Liver (tissue), 9 donors: ENCODE data around the gene CCL27. TPM values are rescaled to one million over a fixed set of nuclear protein-coding genes. Genes with fewer than 3 reads are reported as not detected.

ENCODE experiments used
- DNase-seq: peaks from one replicate; pipeline ENCODE4 v3.0.0-alpha.2; 2017; ENCODE audit warnings: low spot score
- H3K27ac ChIP-seq, 2 donors: one replicate each; pipeline ENCODE4 v1.7.0; 2013; ENCODE audit warnings: inconsistent platforms in 2 of 2, low read length in 2 of 2, control low read depth in 1 of 2, low read depth in 1 of 2, mild to moderate bottlenecking in 1 of 2
- H3K27me3 ChIP-seq, 4 donors: one replicate each; pipeline versions ENCODE4 v1.6.1 to v1.7.0; 2013; ENCODE audit warnings: low read length in 3 of 4, inconsistent platforms in 1 of 4, mild to moderate bottlenecking in 1 of 4, moderate library complexity in 1 of 4; ENCODE audit not compliant: control insufficient read depth in 4 of 4, insufficient read depth in 4 of 4
- H3K36me3 ChIP-seq, 4 donors: one replicate each; pipeline versions ENCODE4 v1.6.1 to v1.7.0; 2013; ENCODE audit warnings: low read length in 3 of 4, mild to moderate bottlenecking in 3 of 4, low read depth in 1 of 4, moderate library complexity in 1 of 4; ENCODE audit not compliant: control insufficient read depth in 4 of 4, insufficient read depth in 3 of 4
- H3K4me1 ChIP-seq, 4 donors: one replicate each; pipeline versions ENCODE4 v1.6.1 to v1.7.0; 2013; ENCODE audit warnings: low read length in 3 of 4, mild to moderate bottlenecking in 3 of 4, moderate library complexity in 1 of 4; ENCODE audit not compliant: control insufficient read depth in 4 of 4, insufficient read depth in 4 of 4
- H3K4me3 ChIP-seq, 3 donors: one replicate each; pipeline versions ENCODE4 v1.6.1 to v1.7.0; 2013; ENCODE audit warnings: low read length in 3 of 3, control low read depth in 1 of 3, low read depth in 1 of 3, mild to moderate bottlenecking in 1 of 3
- H3K9ac ChIP-seq, 2 donors: one replicate each; pipeline ENCODE4 v1.7.0; 2013; ENCODE audit warnings: low read length in 2 of 2, mild to moderate bottlenecking in 2 of 2, moderate library complexity in 2 of 2, control low read depth in 1 of 2, low read depth in 1 of 2
- H3K9me3 ChIP-seq, 4 donors: one replicate each; pipeline versions ENCODE4 v1.6.1 to v1.7.0; 2013; ENCODE audit warnings: low read length in 3 of 4; ENCODE audit not compliant: control insufficient read depth in 4 of 4
- ATF3 ChIP-seq: IDR thresholded peaks from 2 replicates; pipeline ENCODE4 v1.6.1; 2016; ENCODE audit warnings: antibody characterized with exemption
- EGR1 ChIP-seq, 2 donors: IDR thresholded peaks; 2 replicates each; pipeline ENCODE4 v1.6.1; 2016 to 2018; ENCODE audit warnings: antibody characterized with exemption in 2 of 2, low read depth in 2 of 2
- FOXA1 ChIP-seq: IDR thresholded peaks from 2 replicates; pipeline ENCODE4 v1.6.1; 2016; ENCODE audit warnings: antibody characterized with exemption
- FOXA2 ChIP-seq: IDR thresholded peaks from 2 replicates; pipeline ENCODE4 v1.6.1; 2016; ENCODE audit warnings: antibody characterized with exemption
- GABPA ChIP-seq, 2 donors: IDR thresholded peaks in 1 of 2; conservative IDR thresholded peaks in 1 of 2; 2 replicates each; pipeline ENCODE4 v1.6.1; 2016; ENCODE audit warnings: antibody characterized with exemption in 2 of 2, mild to moderate bottlenecking in 1 of 2, moderate library complexity in 1 of 2
- HNF4A ChIP-seq, 2 donors: conservative IDR thresholded peaks; 2 replicates each; pipeline ENCODE4 v1.6.1; 2016; ENCODE audit warnings: antibody characterized with exemption in 2 of 2, mild to moderate bottlenecking in 2 of 2
- HNF4G ChIP-seq: IDR thresholded peaks from 2 replicates; pipeline ENCODE4 v1.6.1; 2016; ENCODE audit warnings: antibody characterized with exemption
- JUND ChIP-seq, 2 donors: IDR thresholded peaks; 2 replicates each; pipeline ENCODE4 v1.6.1; 2016; ENCODE audit warnings: antibody characterized with exemption in 2 of 2
- NR2F2 ChIP-seq: IDR thresholded peaks from 2 replicates; pipeline ENCODE4 v1.6.1; 2016; ENCODE audit warnings: antibody characterized with exemption
- RAD21 ChIP-seq, 2 donors: IDR thresholded peaks; 2 replicates each; pipeline ENCODE4 v1.6.1; 2016; ENCODE audit warnings: antibody characterized with exemption in 2 of 2, mild to moderate bottlenecking in 2 of 2
- RXRA ChIP-seq, 2 donors: IDR thresholded peaks; 2 replicates each; pipeline ENCODE4 v1.6.1; 2017 to 2018; ENCODE audit warnings: antibody characterized with exemption in 2 of 2, mild to moderate bottlenecking in 1 of 2
- SP1 ChIP-seq: IDR thresholded peaks from 2 replicates; pipeline ENCODE4 v1.6.1; 2018; ENCODE audit warnings: antibody characterized with exemption, mild to moderate bottlenecking
- TAF1 ChIP-seq: conservative IDR thresholded peaks from 2 replicates; pipeline ENCODE4 v1.6.1; 2016; ENCODE audit warnings: antibody characterized with exemption, mild to moderate bottlenecking
- YY1 ChIP-seq: IDR thresholded peaks from 2 replicates; pipeline ENCODE4 v1.6.1; 2016; ENCODE audit warnings: antibody characterized with exemption, mild to moderate bottlenecking
- ZBTB33 ChIP-seq: IDR thresholded peaks from 2 replicates; pipeline ENCODE4 v1.6.1; 2016; ENCODE audit warnings: antibody characterized with exemption
- WGBS: extraction: QIAGEN DNeasy Blood & Tissue Kit; methylation state at CpG from one replicate; pipeline ENCODE4 v1.1.7; 2013; 5-methylcytosine and 5-hydroxymethylcytosine counted together
- polyA plus RNA-seq, 2 donors: library from polyadenylated mRNA; stranded (reverse) in 1 of 2; unstranded in 1 of 2; fragments of 200-250 nt in 1 of 2; fragments of >200 nt in 1 of 2; fragmentation: Nextera tagmentation in 1 of 2; extraction: Ambion mirVana in 1 of 2; gene quantifications; one replicate each; pipeline versions ENCODE4 v1.2.1 to v1.2.3, GENCODE V29; 2013 to 2015
- total RNA-seq, 2 donors: library from RNA; depleted of rRNA; stranded (reverse); fragments of >200 nt; gene quantifications; one replicate each; pipeline ENCODE4 v1.2.3, GENCODE V29; 2014
- TF ChIP-seq, protein P1 (sequence below): fragments of 150-350 bp; IDR thresholded peaks from 2 replicates; pipeline ENCODE4 v1.5.1; 2017; ENCODE audit warnings: improper control_type of control experiment, low read depth, low read length; ENCODE audit not compliant: missing input control
- TF ChIP-seq, protein P2 (sequence below): IDR thresholded peaks from 2 replicates; pipeline ENCODE4 v1.6.1; 2016; ENCODE audit warnings: antibody characterized with exemption, mild to moderate bottlenecking
- TF ChIP-seq, protein P3 (sequence below): IDR thresholded peaks from 2 replicates; pipeline ENCODE4 v1.6.1; 2016; ENCODE audit warnings: antibody characterized with exemption
- donor health status: healthy.
- donor health status: healthy.
- donor health status: healthy.
- donor health status: healthy.
- donor health status: healthy.

Gene CCL27
- total and polyA plus RNA-seq, 4 donors: not detected

DNA sequence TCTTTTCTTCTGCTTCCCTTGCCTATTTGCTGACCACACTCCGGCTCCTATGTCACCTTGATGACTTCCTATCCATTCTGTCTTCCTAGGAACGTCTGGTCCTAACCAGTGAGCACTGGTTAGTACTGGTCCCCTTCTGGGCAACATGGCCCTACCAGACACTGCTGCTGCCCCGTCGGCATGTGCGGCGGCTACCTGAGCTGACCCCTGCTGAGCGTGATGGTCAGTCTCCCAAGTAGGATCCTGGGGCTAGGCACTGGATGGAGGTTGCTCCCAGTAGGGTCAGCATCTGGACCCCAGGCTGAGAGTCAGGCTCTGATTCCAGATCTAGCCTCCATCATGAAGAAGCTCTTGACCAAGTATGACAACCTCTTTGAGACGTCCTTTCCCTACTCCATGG is 13.8 kb downstream of the CCL27 start:
- H3K4me1 ChIP-seq: peaks cover 18 to 91% (median 82%) of the 10 kb centered on the region in 4 donors
- H3K9ac ChIP-seq: no peak overlapping the region
- peaks cover 0 to 15% (median 10%) of the 10 kb centered on the region in 4 donors for H3K36me3 ChIP-seq
- H3K9me3 ChIP-seq: no peaks in the 10 kb centered on the region
- TF ChIP-seq EGR1 (IDR thresholded peaks at IDR 0.05; ENCODE audit: low read depth in 2 of 2): no peak
- TF ChIP-seq, protein P1, sequence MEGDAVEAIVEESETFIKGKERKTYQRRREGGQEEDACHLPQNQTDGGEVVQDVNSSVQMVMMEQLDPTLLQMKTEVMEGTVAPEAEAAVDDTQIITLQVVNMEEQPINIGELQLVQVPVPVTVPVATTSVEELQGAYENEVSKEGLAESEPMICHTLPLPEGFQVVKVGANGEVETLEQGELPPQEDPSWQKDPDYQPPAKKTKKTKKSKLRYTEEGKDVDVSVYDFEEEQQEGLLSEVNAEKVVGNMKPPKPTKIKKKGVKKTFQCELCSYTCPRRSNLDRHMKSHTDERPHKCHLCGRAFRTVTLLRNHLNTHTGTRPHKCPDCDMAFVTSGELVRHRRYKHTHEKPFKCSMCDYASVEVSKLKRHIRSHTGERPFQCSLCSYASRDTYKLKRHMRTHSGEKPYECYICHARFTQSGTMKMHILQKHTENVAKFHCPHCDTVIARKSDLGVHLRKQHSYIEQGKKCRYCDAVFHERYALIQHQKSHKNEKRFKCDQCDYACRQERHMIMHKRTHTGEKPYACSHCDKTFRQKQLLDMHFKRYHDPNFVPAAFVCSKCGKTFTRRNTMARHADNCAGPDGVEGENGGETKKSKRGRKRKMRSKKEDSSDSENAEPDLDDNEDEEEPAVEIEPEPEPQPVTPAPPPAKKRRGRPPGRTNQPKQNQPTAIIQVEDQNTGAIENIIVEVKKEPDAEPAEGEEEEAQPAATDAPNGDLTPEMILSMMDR: no peak
- TF ChIP-seq JUND (IDR thresholded peaks at IDR 0.05): no peak
- TF ChIP-seq FOXA1: no peak
- TF ChIP-seq HNF4A (conservative IDR thresholded peaks at IDR 0.05): no peak
- TF ChIP-seq, protein P2, sequence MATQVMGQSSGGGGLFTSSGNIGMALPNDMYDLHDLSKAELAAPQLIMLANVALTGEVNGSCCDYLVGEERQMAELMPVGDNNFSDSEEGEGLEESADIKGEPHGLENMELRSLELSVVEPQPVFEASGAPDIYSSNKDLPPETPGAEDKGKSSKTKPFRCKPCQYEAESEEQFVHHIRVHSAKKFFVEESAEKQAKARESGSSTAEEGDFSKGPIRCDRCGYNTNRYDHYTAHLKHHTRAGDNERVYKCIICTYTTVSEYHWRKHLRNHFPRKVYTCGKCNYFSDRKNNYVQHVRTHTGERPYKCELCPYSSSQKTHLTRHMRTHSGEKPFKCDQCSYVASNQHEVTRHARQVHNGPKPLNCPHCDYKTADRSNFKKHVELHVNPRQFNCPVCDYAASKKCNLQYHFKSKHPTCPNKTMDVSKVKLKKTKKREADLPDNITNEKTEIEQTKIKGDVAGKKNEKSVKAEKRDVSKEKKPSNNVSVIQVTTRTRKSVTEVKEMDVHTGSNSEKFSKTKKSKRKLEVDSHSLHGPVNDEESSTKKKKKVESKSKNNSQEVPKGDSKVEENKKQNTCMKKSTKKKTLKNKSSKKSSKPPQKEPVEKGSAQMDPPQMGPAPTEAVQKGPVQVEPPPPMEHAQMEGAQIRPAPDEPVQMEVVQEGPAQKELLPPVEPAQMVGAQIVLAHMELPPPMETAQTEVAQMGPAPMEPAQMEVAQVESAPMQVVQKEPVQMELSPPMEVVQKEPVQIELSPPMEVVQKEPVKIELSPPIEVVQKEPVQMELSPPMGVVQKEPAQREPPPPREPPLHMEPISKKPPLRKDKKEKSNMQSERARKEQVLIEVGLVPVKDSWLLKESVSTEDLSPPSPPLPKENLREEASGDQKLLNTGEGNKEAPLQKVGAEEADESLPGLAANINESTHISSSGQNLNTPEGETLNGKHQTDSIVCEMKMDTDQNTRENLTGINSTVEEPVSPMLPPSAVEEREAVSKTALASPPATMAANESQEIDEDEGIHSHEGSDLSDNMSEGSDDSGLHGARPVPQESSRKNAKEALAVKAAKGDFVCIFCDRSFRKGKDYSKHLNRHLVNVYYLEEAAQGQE: no peak
- TF ChIP-seq YY1: no peak
- WGBS: 91% methylated on average over 8 of the region's 8 CpGs
- peak overlapping the region; percentile 3 to 86 for H3K27ac ChIP-seq
- no peak for DNase-seq
- H3K4me3 ChIP-seq: no peak overlapping the region
- no peaks in the 10 kb centered on the region for H3K27me3 ChIP-seq

DNA sequence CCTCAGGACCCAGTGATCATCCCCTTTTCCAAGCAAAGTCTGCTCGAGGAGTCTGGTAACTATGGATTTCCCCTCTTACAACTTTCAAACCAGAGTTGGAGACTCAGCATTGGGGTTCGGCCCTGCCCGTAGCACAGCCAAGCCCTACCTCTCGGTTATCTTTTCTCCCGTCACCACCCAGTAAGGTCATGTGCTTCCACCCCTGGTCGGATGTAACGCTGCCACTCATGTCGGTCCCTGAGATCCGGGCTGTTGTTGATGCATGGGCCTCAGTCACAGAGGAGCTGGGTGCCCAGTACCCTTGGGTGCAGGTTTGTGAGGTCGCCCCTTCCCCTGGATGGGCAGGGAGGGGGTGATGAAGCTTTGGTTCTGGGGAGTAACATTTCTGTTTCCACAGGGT is 14.8 kb downstream of the CCL27 start:
- H3K4me1 ChIP-seq: peaks cover 16 to 88% (median 78%) of the 10 kb centered on the region in 4 donors
- WGBS: 22% methylated on average over 10 of the region's 10 CpGs
- peak overlapping the region; percentile 82 to 93 for H3K9ac ChIP-seq
- no peaks in the 10 kb centered on the region for H3K27me3 ChIP-seq
- peaks cover 0 to 15% (median 10%) of the 10 kb centered on the region in 4 donors for H3K36me3 ChIP-seq
- H3K9me3 ChIP-seq: no peaks in the 10 kb centered on the region
- peak overlapping the region; percentile 86 to 94 for H3K27ac ChIP-seq
- no peak for DNase-seq
- peak overlapping the region; percentile 61 to 88 (median 78) for H3K4me3 ChIP-seq
- TF ChIP-seq, protein P1: no peak
- no peak for TF ChIP-seq EGR1 (IDR thresholded peaks at IDR 0.05; ENCODE audit: low read depth in 2 of 2)
- TF ChIP-seq RXRA (IDR thresholded peaks at IDR 0.05): no peak
- TF ChIP-seq HNF4A (conservative IDR thresholded peaks at IDR 0.05): no peak
- TF ChIP-seq FOXA2: no peak
- TF ChIP-seq ATF3: no peak
- TF ChIP-seq JUND (IDR thresholded peaks at IDR 0.05): no peak
- no peak for TF ChIP-seq FOXA1
- TF ChIP-seq ZBTB33: no peak
- no peak for TF ChIP-seq HNF4G
- no peak for TF ChIP-seq YY1
- TF ChIP-seq RAD21 (IDR thresholded peaks at IDR 0.05): no peak
- no peak for TF ChIP-seq NR2F2
- TF ChIP-seq GABPA (IDR thresholded peaks at IDR 0.05 in 1 of 2, conservative IDR thresholded peaks at IDR 0.05 in 1 of 2): no peak
- TF ChIP-seq, protein P3, sequence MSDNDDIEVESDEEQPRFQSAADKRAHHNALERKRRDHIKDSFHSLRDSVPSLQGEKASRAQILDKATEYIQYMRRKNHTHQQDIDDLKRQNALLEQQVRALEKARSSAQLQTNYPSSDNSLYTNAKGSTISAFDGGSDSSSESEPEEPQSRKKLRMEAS: no peak
- TF ChIP-seq, protein P2: no peak
- no peak for TF ChIP-seq TAF1
- no peak for TF ChIP-seq SP1
